ENCODE results near the gene PLCB2. TPM values are rescaled to one million over a fixed set of nuclear protein-coding genes. Genes with fewer than 3 reads are reported as not detected.

The PLCB2 gene
- total and polyA plus RNA-seq, 9 of the 15 experiments (the other 6 are each of a cell fraction or from before 2014, with no cell fraction given) = 0.37 to 12.3 (median 8.0) TPM

GRCh38 chr15:40282147-40282868, 25.4 kb downstream of the PLCB2 start (continued):
- TF ChIP-seq ARID4B (CRISPR knock-in tag; IDR thresholded peaks at IDR 0.05) (peak; percentile 86), ZNF41 (CRISPR knock-in tag; conservative IDR thresholded peaks at IDR 0.05) (no peak), PATZ1 (CRISPR knock-in tag; IDR thresholded peaks at IDR 0.05; ENCODE audit: borderline replicate concordance) (no peak), POLR2B (IDR thresholded peaks at IDR 0.05; ENCODE audit: low read depth, partially characterized antibody) (no peak), THAP7 (CRISPR knock-in tag; IDR thresholded peaks at IDR 0.05) (no peak), ZBTB8A (IDR thresholded peaks at IDR 0.05; ENCODE audit: partially characterized antibody) (no peak), ETV1 (tag; conservative IDR thresholded peaks at IDR 0.05; ENCODE audit: low read depth) (no peak), CXXC5 (CRISPR knock-in tag; IDR thresholded peaks at IDR 0.05) (peak; percentile 81), RFX5 (IDR thresholded peaks at IDR 0.05; ENCODE audit: low read depth, low read length) (no peak), MYC (IDR thresholded peaks at IDR 0.05; ENCODE audit: low read depth, low read length) (peak; percentile 48; the same call in 1 of the 2 replicates), MYC (CRISPR knock-in tag; IDR thresholded peaks at IDR 0.05; ENCODE audit: borderline replicate concordance, low read depth) (no peak), TFAP4 (CRISPR knock-in tag; IDR thresholded peaks at IDR 0.05; ENCODE audit: borderline replicate concordance) (peak; percentile 45; the same call in 1 of the 2 replicates), ZNF23 (CRISPR knock-in tag; IDR thresholded peaks at IDR 0.05) (no peak), ZNF184 (CRISPR knock-in tag; IDR thresholded peaks at IDR 0.05) (no peak), XRCC3 (IDR thresholded peaks at IDR 0.05) (no peak)
